HepG2 (cell line): ENCODE data around the gene DDX28. TPM values are rescaled to one million over a fixed set of nuclear protein-coding genes. Genes with fewer than 3 reads are reported as not detected.
A peak's percentile ranks its signal among the peaks of the same experiment; 100 is the strongest.

ENCODE experiments used
- DDIT3 ChIP-seq: sonication (generic); formaldehyde crosslinking; IDR thresholded peaks from 2 replicates; pipeline ENCODE4 v1.4.0; 2020; ENCODE audit warnings: mild to moderate bottlenecking, missing genetic modification reagents
- FOXA3 ChIP-seq: IDR thresholded peaks from 2 replicates; pipeline ENCODE4 v1.6.1; 2016; ENCODE audit warnings: missing genetic modification reagents, missing compliant biosample characterization
- IKZF4 ChIP-seq: sonication (generic); formaldehyde crosslinking; IDR thresholded peaks from 2 replicates; pipeline ENCODE4 v1.5.1; 2020; ENCODE audit warnings: borderline replicate concordance, mild to moderate bottlenecking, low read depth, missing genetic modification reagents; ENCODE audit errors: not compliant biosample characterization
- KDM5B ChIP-seq: sonication (generic); formaldehyde crosslinking; IDR thresholded peaks from 2 replicates; pipeline ENCODE4 v1.4.0; 2020; ENCODE audit warnings: missing genetic modification reagents, mild to moderate bottlenecking, borderline replicate concordance
- MEIS1 ChIP-seq: sonication (generic); formaldehyde crosslinking; IDR thresholded peaks from 2 replicates; pipeline ENCODE4 v1.9.0; 2021; ENCODE audit warnings: mild to moderate bottlenecking, missing genetic modification reagents, moderate library complexity, borderline replicate concordance
- PAF1 ChIP-seq: IDR thresholded peaks from 2 replicates; pipeline ENCODE4 v1.6.1; 2016; ENCODE audit warnings: missing genetic modification reagents, missing compliant biosample characterization
- PBX2 ChIP-seq: IDR thresholded peaks from 2 replicates; pipeline ENCODE4 v1.6.1; 2016; ENCODE audit warnings: control low read depth
- PHB2 ChIP-seq: fragments of 450-650 bp; IDR thresholded peaks from 2 replicates; pipeline ENCODE4 v1.6.1; 2018; ENCODE audit not compliant: partially characterized antibody
- RBAK ChIP-seq: sonication (generic); formaldehyde crosslinking; IDR thresholded peaks from 2 replicates; pipeline ENCODE4 v1.5.1; 2020; ENCODE audit warnings: mild to moderate bottlenecking, missing genetic modification reagents
- RCOR2 ChIP-seq: IDR thresholded peaks from 2 replicates; pipeline ENCODE4 v1.6.1; 2016; ENCODE audit warnings: missing biosample characterization, missing genetic modification reagents
- SALL1 ChIP-seq: sonication (generic); formaldehyde crosslinking; IDR thresholded peaks from 2 replicates; pipeline ENCODE4 v1.8.0; 2022; ENCODE audit warnings: mild to moderate bottlenecking, missing genetic modification reagents
- SMAD3 ChIP-seq: sonication (generic); formaldehyde crosslinking; IDR thresholded peaks from 2 replicates; pipeline ENCODE4 v1.4.0; 2020; ENCODE audit warnings: missing genetic modification reagents
- TBX3 ChIP-seq: fragments of 450-650 bp; IDR thresholded peaks from 2 replicates; pipeline ENCODE4 v1.6.1; 2017; ENCODE audit warnings: antibody characterized with exemption, mild to moderate bottlenecking, inconsistent platforms, borderline replicate concordance
- U2AF1 ChIP-seq: fragments of 200-400 bp; formaldehyde crosslinking; optimal IDR thresholded peaks from 2 replicates; pipeline ENCODE3; 2017; ENCODE audit warnings: mild to moderate bottlenecking, low read depth, low read length
- WIZ ChIP-seq: sonication (generic); formaldehyde crosslinking; IDR thresholded peaks from 2 replicates; pipeline ENCODE4 v1.5.1; 2020; ENCODE audit warnings: mild to moderate bottlenecking, missing genetic modification reagents
- XRCC5 ChIP-seq: fragments of 200-400 bp; formaldehyde crosslinking; optimal IDR thresholded peaks from 2 replicates; pipeline ENCODE3; 2017; ENCODE audit warnings: mild to moderate bottlenecking, low read length
- ZFX ChIP-seq: sonication (generic); formaldehyde crosslinking; IDR thresholded peaks from 2 replicates; pipeline ENCODE4 v1.4.0; 2020; ENCODE audit warnings: mild to moderate bottlenecking, low read depth, missing genetic modification reagents, moderate library complexity
- ZMYM4 ChIP-seq: sonication (generic); formaldehyde crosslinking; IDR thresholded peaks from 2 replicates; pipeline ENCODE4 v1.8.1; 2023; ENCODE audit warnings: mild to moderate bottlenecking, missing genetic modification reagents
- ZNF251 ChIP-seq: sonication (generic); formaldehyde crosslinking; IDR thresholded peaks from 2 replicates; pipeline ENCODE4 v1.9.0; 2021; ENCODE audit warnings: mild to moderate bottlenecking, missing genetic modification reagents
- ZNF260 ChIP-seq: sonication (generic); formaldehyde crosslinking; IDR thresholded peaks from 2 replicates; pipeline ENCODE4 v1.4.0; 2020; ENCODE audit warnings: missing genetic modification reagents, low read depth, mild to moderate bottlenecking, borderline replicate concordance
- ZNF326 ChIP-seq: sonication (generic); formaldehyde crosslinking; IDR thresholded peaks from 2 replicates; pipeline ENCODE4 v1.4.0; 2020; ENCODE audit warnings: missing genetic modification reagents, borderline replicate concordance
- ZNF331 ChIP-seq: sonication (generic); formaldehyde crosslinking; IDR thresholded peaks from 2 replicates; pipeline ENCODE4 v1.4.0; 2020; ENCODE audit warnings: missing genetic modification reagents
- ZNF333 ChIP-seq: sonication (generic); formaldehyde crosslinking; IDR thresholded peaks from 2 replicates; pipeline ENCODE4 v1.4.0; 2020; ENCODE audit warnings: mild to moderate bottlenecking, missing genetic modification reagents, borderline replicate concordance
- ZNF543 ChIP-seq: sonication (generic); formaldehyde crosslinking; IDR thresholded peaks from 2 replicates; pipeline ENCODE4 v1.4.0; 2020; ENCODE audit warnings: mild to moderate bottlenecking, missing genetic modification reagents
- ZNF614 ChIP-seq: IDR thresholded peaks from 2 replicates; pipeline ENCODE4 v1.6.1; 2018; ENCODE audit warnings: missing biosample characterization, missing genetic modification reagents, inconsistent platforms, borderline replicate concordance
- ZNF773 ChIP-seq: sonication (generic); formaldehyde crosslinking; IDR thresholded peaks from 2 replicates; pipeline ENCODE4 v1.4.0; 2020; ENCODE audit warnings: missing genetic modification reagents, borderline replicate concordance
- ZNF792 ChIP-seq: IDR thresholded peaks from 2 replicates; pipeline ENCODE4 v1.6.1; 2016
- ZNF891 ChIP-seq: sonication (generic); formaldehyde crosslinking; IDR thresholded peaks from 2 replicates; pipeline ENCODE4 v1.5.0; 2020; ENCODE audit warnings: mild to moderate bottlenecking, missing genetic modification reagents
- polyA plus RNA-seq, 8 experiments: library from polyadenylated mRNA; depleted of rRNA in 3 of 8; stranded (reverse) in 7 of 8; unstranded in 1 of 8; fragments of >200 nt; fragmentation: Illumina TruSeq in 4 of 8; extraction: Trizol in 4 of 8; gene quantifications; 2 replicates each; pipeline versions ENCODE4 v1.2.1 to v1.2.3, GENCODE V29; 2011 to 2016; ENCODE audit warnings: low read depth in 4 of 8, missing spikeins in 1 of 8, mixed read lengths in 1 of 8; ENCODE audit not compliant: insufficient read depth in 1 of 8
- total RNA-seq, 5 experiments: library from RNA; depleted of rRNA; stranded (reverse); fragments of >200 nt; fragmentation: Illumina TruSeq; extraction: Trizol; gene quantifications; 2 replicates each; pipeline ENCODE4 v1.2.3, GENCODE V29; 2016; ENCODE audit warnings: low read depth in 1 of 5
- TF ChIP-seq, protein P1 (sequence below): sonication (generic); formaldehyde crosslinking; IDR thresholded peaks from 2 replicates; pipeline ENCODE4 v1.5.0; 2020; ENCODE audit warnings: mild to moderate bottlenecking, missing genetic modification reagents

DDX28 gene
- total and polyA plus RNA-seq, 2 of the 13 experiments (the other 11 are each of a cell fraction or from before 2014, with no cell fraction given) = 14.1 to 16.4 TPM

DNA sequence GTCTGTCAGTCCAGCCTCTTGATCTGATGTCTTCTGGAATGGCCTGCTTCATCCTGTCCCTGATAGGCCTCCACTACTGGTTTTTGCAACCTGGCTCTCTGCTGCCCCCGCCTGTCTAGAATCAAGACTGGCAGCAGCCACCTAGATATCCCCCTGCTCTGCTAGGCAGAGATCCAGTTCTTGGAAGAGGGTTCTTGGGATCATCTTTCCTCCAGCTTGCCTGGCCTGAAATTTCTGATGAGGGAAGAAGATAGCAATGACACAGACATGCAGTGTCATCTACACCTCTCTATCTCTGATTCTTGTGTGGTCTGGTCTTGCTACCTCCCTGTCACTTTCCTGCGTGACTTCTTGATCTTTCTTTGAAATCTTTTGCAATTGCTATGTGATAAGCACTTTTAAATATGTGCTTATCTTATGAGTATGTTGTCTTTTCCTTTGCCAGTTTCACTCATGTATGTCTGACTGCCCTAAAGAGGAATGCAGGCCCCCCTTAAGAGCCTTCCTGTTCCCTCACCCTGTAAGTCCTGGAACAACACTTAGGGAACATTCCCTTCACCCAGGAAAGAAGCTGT is 41.8 kb upstream of the DDX28 start (continued):
- TF ChIP-seq, protein P1, sequence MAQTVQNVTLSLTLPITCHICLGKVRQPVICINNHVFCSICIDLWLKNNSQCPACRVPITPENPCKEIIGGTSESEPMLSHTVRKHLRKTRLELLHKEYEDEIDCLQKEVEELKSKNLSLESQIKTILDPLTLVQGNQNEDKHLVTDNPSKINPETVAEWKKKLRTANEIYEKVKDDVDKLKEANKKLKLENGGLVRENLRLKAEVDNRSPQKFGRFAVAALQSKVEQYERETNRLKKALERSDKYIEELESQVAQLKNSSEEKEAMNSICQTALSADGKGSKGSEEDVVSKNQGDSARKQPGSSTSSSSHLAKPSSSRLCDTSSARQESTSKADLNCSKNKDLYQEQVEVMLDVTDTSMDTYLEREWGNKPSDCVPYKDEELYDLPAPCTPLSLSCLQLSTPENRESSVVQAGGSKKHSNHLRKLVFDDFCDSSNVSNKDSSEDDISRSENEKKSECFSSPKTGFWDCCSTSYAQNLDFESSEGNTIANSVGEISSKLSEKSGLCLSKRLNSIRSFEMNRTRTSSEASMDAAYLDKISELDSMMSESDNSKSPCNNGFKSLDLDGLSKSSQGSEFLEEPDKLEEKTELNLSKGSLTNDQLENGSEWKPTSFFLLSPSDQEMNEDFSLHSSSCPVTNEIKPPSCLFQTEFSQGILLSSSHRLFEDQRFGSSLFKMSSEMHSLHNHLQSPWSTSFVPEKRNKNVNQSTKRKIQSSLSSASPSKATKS = no peak
- TF ChIP-seq ZFX (CRISPR knock-in tag) = peak; percentile 72
- TF ChIP-seq PHB2 = no peak
- TF ChIP-seq ZNF326 (CRISPR knock-in tag) = no peak
- TF ChIP-seq XRCC5 = peak; percentile 94
- peak; percentile 18; the same call in 1 of the 2 replicates for TF ChIP-seq PBX2 (CRISPR knock-in tag)
- no peak for TF ChIP-seq ZNF773 (CRISPR knock-in tag)
- no peak for TF ChIP-seq ZNF543 (CRISPR knock-in tag)
- TF ChIP-seq ZNF333 = no peak
- TF ChIP-seq TBX3 = no peak
- TF ChIP-seq ZNF792 = 0 out of 2 replicates have a peak, but pooled peaks have one; percentile 22
- TF ChIP-seq ZNF614 (CRISPR knock-in tag) = peak; percentile 56; the same call in 1 of the 2 replicates
- no peak for TF ChIP-seq RBAK (CRISPR knock-in tag)
- 0 out of 2 replicates have a peak, but pooled peaks have one; percentile 13 for TF ChIP-seq KDM5B
- peak; percentile 23; the same call in 1 of the 2 replicates for TF ChIP-seq ZMYM4 (CRISPR knock-in tag)
- no peak for TF ChIP-seq MEIS1
- no peak for TF ChIP-seq ZNF260 (CRISPR knock-in tag)
- no peak for TF ChIP-seq IKZF4
- 0 out of 2 replicates have a peak, but pooled peaks have one; percentile 0 for TF ChIP-seq ZNF891 (CRISPR knock-in tag)
- TF ChIP-seq FOXA3 = peak; percentile 41
- TF ChIP-seq PAF1 (CRISPR knock-in tag) = no peak
- 0 out of 2 replicates have a peak, but pooled peaks have one; percentile 23 for TF ChIP-seq ZNF331
- TF ChIP-seq SALL1 (CRISPR knock-in tag) = peak; percentile 70
- TF ChIP-seq ZNF251 = no peak
- no peak for TF ChIP-seq RCOR2 (CRISPR knock-in tag)
- TF ChIP-seq DDIT3 (CRISPR knock-in tag) = no peak
- no peak for TF ChIP-seq U2AF1
- TF ChIP-seq WIZ (CRISPR knock-in tag) = no peak
- 0 out of 2 replicates have a peak, but pooled peaks have one; percentile 23 for TF ChIP-seq SMAD3 (CRISPR knock-in tag)
